RCC 7860 (cell line): Measurements from ENCODE around the gene FIBCD1.
"Not testable (repeated sequence)": the region's sequence is repeated elsewhere in the genome, so short reads cannot be mapped to it uniquely, and the experiment has no call there.

Source experiments
- DNase-seq: peaks from one replicate; pipeline ENCODE4 v3.0.0-alpha.2; 2015; ENCODE audit warnings: low spot score
- FAIRE-seq: peaks from 2 replicates; lab custom pipeline; 2012; peaks lifted over from hg19 to GRCh38; lab: Jason Lieb, UNC

The FIBCD1 gene

DNA sequence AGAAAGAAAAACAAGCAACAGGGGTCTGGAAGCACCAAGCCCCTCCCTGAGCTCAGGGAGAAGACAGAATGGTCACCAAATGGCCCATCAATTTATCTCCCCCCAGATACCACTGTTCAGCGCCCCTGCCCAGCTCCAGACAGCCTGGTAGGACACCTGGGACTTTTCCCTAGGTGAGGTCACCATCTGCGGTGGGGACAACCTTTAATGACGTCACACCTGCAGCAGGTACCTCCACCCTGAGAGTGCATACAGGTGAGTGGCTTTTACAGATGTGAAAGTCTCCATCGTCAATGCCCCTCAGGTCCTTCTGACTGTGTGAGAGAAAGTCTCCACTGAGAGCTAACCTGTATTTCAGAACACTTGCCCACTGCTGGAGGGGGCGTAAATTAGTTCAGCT lies 35.6 kb upstream of the FIBCD1 start:
- no peak for DNase-seq
- no peak for FAIRE-seq

DNA sequence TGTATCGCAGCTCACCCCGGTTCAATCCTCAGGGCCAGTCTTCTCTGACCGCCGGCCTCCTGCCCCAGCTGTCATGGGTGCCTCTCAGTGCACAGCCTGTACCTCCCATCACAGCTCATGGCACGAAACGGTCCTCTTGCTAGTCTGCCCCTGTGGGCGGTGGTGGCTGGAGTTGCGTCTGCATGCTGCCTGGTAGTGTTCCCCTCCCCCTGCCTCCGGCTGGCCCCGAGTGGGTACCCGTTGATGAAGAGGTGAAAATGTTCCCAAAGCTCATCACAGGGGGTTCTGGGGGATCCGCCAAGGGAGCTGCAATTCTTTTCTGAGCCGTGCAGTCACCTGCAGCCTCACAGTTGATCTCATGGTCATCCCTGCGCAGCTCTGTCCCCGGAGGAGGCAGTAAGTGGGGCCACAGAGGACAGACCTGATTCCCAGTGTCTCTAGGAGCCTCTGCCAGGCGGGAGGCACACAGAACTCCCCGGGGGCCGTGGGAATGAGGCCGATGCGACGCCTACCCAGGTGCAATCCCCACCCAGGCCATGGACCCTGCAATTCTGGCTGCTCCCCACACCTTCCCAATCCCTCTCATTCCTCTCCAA lies 34.7 kb upstream of the FIBCD1 start:
- FAIRE-seq = no peak
- DNase-seq = no peak

GRCh38 chr9:130972957-130973685 lies 34.1 kb upstream of the FIBCD1 start:
- FAIRE-seq (no peak), DNase-seq (no peak)

DNA sequence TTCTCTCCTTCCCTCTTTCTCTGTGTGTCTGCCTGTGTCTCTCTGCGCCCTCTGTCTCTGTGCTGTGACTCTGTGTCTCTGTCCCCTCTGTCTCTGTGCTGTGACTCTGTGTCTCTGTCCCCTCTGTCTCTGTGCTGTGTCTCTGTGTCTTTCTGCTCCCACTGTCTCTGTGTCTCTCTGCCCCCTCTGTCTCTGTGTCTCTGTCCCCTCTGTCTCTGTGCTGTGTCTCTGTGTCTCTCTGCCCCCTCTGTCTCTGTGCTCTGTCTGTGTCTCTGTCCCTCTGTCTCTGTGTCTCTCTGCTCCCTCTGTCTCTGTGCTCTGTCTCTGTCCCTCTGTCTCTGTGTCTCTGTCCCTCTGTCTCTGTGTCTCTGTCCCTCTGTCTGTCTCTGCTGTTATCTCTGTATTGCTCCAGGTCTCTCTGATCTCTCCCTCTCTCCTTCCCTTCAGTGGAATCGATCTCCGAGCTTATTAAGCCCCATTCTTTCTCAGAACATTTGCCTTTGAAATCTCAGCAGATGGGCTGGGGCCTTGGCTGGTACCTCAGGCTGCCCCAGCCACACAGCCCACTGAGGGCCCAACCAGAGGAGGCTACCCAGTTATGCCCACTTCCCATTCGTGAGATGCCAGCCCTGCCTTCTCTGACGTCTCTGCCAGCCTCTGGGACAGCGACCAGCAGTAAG lies 33.4 kb upstream of the FIBCD1 start:
- DNase-seq (no peak), FAIRE-seq (no peak)

- no peak for FAIRE-seq
Measured at GRCh38 chr9:130971294-130971849, 32.3 kb upstream of the FIBCD1 start.

GRCh38 chr9:130970855-130971254 lies 31.8 kb upstream of the FIBCD1 start:
- DNase-seq = no peak
- no peak for FAIRE-seq

More at GRCh38 chr9:130971294-130971849, 32.3 kb upstream of the FIBCD1 start:
- no peak for DNase-seq

DNA sequence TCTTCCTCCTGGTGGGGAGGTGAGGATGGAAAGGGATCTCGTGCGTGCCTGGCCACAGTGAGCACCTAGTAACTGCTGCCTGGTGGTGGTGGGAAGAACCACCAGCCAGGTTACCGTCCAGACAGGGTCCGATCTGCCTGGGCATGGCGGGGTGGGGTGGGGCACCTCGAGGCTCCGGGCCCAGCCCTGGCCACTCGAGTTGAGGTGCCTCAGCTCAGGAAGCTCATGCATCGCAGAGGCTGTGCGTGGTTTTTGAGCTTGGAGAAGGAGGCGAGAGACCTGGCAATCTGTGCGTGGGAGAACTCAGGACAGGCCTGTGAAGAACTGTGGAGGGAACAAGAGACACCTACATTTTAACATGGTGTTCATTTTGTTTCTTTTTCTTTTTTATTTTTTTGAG lies 31.0 kb upstream of the FIBCD1 start:
- FAIRE-seq (no peak), DNase-seq (no peak)

DNA sequence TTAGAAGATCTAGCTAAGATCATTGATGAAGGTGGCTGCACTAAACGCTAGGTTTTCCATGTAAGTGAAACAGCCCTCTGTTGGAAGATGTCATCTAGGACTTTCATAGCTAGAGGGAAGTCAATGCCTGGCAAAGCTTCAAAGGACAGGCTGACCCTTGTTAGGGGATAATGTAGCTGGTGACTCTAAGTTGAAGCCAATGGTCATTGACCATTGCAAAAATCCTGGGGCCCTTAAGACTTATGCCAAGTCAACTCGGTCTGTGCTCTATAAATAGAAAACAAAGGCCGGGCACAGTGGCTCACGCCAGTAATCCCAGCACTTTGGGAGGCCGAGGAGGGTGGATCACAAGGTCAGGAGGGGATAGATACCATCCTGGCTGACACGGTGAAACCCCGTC lies 26.6 kb upstream of the FIBCD1 start:
- FAIRE-seq (no peak), DNase-seq (no peak)

DNA sequence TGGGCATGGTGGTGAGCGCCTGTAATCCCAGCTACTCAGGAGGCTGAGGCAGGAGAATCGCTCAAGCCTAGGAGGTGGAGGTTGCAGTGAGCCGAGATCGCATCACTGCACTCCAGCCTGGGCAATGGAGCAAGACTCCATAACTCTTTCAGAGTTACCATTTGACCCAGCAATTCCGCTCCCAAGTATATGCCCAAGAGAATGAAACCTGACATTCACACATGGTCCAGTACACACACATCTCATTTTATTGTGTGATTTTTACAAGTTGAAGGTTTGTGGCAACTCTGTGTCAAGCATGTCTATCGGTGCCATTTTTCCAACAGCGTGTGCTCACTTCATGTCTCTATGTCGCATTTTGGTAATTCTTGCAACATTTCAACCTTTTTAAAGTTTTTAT lies 24.9 kb upstream of the FIBCD1 start:
- DNase-seq (no peak), FAIRE-seq (no peak)

DNA sequence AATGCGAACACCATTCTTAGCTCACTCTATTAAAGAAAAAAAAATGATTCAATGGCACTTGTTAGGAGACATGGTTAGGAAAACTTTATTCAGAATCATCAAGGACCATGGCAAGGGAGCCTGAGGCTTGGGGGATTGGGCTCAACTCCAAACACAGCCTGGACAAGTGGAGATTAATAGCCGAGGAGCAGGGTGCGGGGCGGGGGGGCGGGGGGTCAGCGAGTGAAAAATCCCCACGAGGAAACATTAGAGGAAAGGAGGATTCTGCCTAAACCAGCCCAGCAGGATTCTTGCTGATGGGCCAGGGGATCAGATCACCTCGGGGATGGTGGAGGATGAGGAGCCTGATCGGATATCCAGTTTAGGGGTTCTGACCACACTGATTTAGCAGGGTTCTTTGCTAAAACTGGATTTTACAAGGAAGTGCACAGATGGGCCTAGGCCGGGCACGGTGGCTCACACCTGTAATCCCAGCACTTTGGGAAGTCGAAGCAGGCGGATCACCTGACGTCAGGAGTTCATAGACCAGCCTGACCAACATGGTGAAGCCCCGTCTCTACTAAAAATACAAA lies 24.4 kb upstream of the FIBCD1 start:
- DNase-seq (no peak), FAIRE-seq (no peak)

DNA sequence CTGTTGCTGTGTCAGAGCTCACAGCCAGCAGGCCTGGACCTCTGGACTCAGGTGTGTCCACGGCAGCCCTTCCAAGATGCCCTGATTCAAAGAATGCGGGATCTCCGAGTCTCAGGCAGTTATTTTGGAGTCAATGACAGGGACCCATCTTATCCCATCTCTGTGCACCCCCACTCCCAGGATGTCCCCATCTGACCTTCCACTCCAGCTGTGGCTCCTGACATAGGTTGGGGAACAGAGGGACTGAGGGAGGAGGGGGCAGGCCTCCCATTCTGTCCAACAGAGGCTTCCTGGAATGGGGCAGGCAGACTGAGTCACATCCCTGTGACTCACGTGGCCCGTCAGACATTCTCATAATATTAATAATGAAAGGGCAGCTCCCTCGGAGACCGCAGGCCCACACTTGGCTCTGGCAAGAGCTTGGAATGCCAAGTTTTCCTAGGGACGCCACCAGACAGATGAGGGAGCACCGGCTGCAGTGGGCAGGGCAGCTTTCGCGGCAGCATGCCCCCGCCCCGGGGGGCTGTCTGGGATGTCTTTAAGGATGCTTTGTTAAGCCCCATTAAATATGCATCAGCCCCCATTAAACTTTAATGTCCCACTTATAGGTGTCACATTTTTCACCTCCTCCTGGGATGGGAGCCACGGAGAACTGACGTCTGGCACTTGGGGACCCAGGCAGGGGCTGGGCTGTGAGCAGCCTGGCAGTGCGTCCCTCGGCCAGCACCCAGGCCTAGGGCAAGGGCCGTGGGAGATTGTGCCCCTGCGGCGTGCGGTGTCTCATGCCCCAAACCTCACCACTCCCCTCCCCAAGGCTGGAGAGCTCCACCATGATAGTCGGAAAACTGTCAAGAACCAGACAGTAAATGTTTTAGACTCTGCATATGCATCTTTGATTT lies 23.6 kb upstream of the FIBCD1 start:
- FAIRE-seq = peak; percentile 86
- DNase-seq = peak; percentile 92

- FAIRE-seq = no peak
- no peak for DNase-seq
Measured at GRCh38 chr9:130961511-130962300, 22.7 kb upstream of the FIBCD1 start.

DNA sequence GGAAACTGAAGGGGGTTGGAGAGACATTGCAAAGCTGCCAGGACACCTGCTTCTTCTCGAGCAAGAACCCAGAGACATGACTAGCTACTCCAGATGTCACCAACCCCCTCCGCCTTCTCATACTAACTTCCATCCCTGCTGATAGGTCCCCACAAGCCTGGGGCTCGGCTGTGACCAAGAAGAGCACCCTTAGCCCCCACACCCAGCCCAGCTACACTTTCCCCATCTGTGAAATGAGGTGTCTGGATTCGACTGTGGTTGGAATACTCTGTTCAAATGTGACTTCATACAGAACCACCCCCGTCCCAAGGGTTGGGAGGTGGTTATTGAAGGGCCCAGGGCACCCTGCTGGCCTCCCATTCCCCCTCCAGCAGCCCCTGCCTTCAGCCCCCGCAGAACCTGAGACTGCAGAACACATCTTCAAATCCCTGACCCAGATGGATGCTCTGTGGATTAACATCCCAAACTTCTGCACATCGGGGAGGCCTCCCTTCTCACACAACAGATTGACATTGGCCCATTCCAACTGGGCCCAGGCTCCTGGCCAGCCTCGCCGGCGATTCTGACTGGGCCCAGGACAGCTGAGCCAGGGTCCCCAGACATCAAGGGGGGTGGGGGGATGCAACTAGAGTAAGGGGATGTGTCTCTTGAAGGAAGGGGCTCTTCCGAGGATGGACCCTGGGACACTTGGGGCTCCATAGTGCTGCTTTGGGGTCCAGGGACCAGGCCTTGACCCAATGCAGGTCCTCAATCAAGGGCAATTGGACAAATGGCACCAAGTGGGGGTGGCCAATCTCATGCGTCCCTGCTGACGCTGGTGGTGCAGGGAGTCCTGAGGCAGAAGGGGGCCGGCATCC lies 21.7 kb upstream of the FIBCD1 start:
- no peak for FAIRE-seq
- no peak for DNase-seq

GRCh38 chr9:130959809-130960334 lies 20.8 kb upstream of the FIBCD1 start:
- DNase-seq = no peak
- no peak for FAIRE-seq

DNA sequence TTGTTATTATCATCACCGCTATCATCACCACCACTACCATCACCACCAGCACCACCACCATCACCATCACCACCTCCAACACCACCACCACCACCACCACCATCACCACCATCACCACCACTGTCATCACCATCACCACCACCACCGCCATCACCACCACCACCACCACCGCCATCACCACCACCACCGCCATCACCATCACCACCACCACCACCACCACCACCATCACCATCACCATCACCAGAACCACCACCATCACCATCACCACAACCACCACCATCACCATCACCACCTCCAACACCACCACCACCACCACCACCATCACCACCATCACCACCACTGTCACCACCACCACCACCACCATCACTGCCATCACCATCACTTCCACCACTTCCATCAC lies 19.5 kb upstream of the FIBCD1 start:
- DNase-seq = not testable (repeated sequence)

DNA sequence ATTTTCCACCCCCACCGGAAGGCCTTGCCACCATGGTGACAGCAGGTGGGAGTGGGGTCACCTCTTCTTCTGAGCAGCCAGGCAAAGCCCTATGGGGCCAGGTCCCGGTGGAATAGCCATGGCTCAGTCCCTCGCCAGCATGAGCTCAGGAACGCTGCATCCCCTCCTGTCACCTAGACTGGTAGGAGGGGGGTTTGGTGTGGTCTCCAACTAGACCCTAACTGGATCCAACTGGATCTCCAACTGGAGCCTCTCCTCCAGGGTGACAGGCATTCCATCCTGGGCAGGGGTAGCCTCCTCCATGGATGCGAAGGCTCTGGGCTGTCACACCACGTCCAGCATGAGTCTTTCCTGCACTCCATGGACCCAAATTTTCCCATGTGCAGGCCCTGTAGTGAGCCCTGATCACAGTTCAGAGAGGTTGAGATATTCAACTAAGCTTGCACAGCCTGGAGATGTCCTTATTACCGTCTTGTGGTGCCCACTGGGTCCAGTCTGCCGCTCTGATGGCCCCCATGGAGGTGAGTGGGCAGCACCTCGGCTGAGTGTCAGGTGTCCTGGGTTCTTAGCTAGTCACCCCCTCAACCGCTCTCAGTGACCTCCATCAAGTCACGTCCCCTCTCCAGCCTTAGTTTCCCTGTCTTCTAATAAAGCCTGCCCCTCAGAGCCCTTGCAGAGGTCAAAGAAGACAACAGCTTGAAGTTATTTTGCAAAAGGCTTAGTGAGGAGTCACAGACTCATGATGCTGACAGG lies 18.6 kb upstream of the FIBCD1 start:
- no peak for DNase-seq
- no peak for FAIRE-seq

More for the DNA sequence above, 19.5 kb upstream of the FIBCD1 start:
- FAIRE-seq = not testable (repeated sequence)

DNA sequence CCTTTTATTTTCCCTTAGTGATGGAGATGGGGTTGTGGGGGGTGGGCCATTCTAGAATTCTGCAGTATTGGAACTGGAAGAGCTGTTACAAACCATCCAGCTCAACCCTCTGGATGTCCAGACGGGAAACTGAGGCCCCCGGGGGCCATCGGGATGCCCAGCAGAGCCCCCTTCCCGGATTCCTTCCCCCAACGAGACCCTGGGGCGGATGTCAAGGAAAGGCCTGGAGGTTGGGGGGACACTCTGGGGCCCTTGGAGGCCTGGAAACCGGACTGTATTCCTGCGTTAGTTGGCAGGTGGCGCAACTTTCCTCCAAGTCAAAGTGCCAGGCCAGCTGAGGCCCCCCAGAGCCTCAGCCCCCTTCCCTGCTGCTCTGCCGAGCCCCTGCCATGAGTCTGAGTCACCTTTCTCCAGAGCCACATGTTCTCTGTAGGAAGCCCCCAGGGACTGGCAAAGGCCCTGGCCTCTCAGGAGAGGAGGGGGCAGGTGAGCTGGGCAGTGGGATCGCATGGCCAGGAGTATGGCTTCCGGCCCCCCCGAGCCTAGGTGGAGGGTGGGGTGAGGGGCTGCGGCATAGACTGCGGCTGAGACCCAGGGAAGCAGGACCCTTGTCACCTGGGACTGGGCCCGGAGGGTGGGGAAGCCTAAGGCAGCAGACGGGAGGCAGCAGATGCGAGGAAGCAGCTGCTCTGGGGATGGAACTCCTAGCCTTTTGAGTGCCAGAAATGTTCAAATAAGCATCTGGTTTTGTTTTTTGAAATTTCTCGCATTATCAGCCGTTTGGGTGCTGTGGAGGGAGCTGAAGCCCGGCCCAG lies 17.8 kb upstream of the FIBCD1 start:
- no peak for FAIRE-seq
- no peak for DNase-seq
